Sigmoid colon (tissue), 4 donors: Measurements from ENCODE around the gene TLL2.

Source experiments
- CTCF ChIP-seq, 4 experiments: fragments of 450-650 bp in 3 of 4; fragments of 200-600 bp in 1 of 4; IDR thresholded peaks; one replicate each; pipeline ENCODE4 v1.5.1; 2016 to 2019; ENCODE audit warnings: antibody characterized with exemption in 4 of 4, mild to moderate bottlenecking in 3 of 4, moderate library complexity in 2 of 4
- EP300 ChIP-seq, 4 donors: sonication (generic); formaldehyde crosslinking; IDR thresholded peaks; one replicate each; pipeline ENCODE4 v1.6.1; 2017; ENCODE audit warnings: antibody characterized with exemption in 4 of 4
- POLR2A ChIP-seq, 2 donors: fragments of 450-650 bp; IDR thresholded peaks; one replicate each; pipeline ENCODE4 v1.6.1; 2016; ENCODE audit warnings: antibody characterized with exemption in 2 of 2, mild to moderate bottlenecking in 2 of 2, moderate library complexity in 2 of 2
- POLR2AphosphoS5 ChIP-seq, 4 donors: sonication (generic); formaldehyde crosslinking; IDR thresholded peaks; one replicate each; pipeline ENCODE4 v1.6.1; 2017; ENCODE audit warnings: antibody characterized with exemption in 4 of 4

DNA sequence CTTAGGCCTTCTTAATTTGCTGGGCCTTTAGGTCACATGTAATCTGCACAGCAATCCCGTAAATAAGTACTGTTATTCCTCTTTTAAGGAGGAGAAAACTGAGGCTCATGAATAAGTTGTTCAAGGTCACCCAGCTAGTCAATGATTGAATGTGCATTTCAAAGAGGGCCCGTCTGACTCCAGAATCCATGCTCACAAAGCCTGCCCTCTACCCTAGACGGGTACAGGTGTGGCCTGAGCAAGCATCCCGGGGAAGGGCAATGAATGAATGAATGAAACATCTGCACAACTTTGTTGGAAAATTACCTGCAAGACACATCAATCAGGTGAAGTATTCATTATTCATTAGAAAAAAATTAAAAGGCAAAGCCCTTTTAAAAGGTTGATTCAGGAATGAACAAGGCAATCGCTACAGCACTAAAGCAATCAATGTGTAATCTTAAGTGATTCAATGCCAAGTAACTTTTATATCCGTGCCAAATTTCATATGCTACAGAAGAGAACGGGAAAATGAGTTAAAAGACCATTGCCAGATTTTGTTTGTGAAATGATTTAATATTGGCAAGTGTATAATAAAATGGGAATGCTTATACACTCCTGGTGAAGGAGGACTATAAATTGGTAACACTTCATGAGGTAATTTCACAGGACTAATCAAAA, 61.1 kb downstream of the TLL2 start:
- TF ChIP-seq CTCF (IDR thresholded peaks at IDR 0.05) (no peak), POLR2AphosphoS5 (IDR thresholded peaks at IDR 0.05) (no peak), EP300 (IDR thresholded peaks at IDR 0.05) (no peak), POLR2A (IDR thresholded peaks at IDR 0.05) (no peak)
